ENCODE results near the gene ERBB4.

ERBB4 gene

GRCh38 chr2:211468877-211469663, 1069.5 kb downstream of the ERBB4 start:
- no peaks in the 10 kb centered on the region for H3K36me3 ChIP-seq (ENCODE audit: insufficient read depth, low read depth, low read length)
- no peaks in the 10 kb centered on the region for H3K27me3 ChIP-seq (ENCODE audit: insufficient read depth, low read length)
- H3K4me3 ChIP-seq (ENCODE audit: low read length): no peak overlapping the region
- no peak overlapping the region for H3K27ac ChIP-seq (ENCODE audit: low read length)
- peaks cover 14% of the 10 kb centered on the region; the same call in 1 of the 2 replicates for H3K4me1 ChIP-seq (ENCODE audit: insufficient read depth, low read length)
- H3K9me3 ChIP-seq (ENCODE audit: insufficient read depth, low read depth, low read length): no peaks in the 10 kb centered on the region
- H3K9ac ChIP-seq (ENCODE audit: low read depth, low read length): no peak overlapping the region

GRCh38 chr2:211468217-211468616, 1070.4 kb downstream of the ERBB4 start:
- no peak overlapping the region for H3K4me3 ChIP-seq (ENCODE audit: low read length)
- no peaks in the 10 kb centered on the region for H3K9me3 ChIP-seq (ENCODE audit: insufficient read depth, low read depth, low read length)
- no peaks in the 10 kb centered on the region for H3K27me3 ChIP-seq (ENCODE audit: insufficient read depth, low read length)
- peaks cover 16% of the 10 kb centered on the region; the same call in 1 of the 2 replicates for H3K4me1 ChIP-seq (ENCODE audit: insufficient read depth, low read length)
- no peak overlapping the region for H3K9ac ChIP-seq (ENCODE audit: low read depth, low read length)
- no peak overlapping the region for H3K27ac ChIP-seq (ENCODE audit: low read length)
- H3K36me3 ChIP-seq (ENCODE audit: insufficient read depth, low read depth, low read length): no peaks in the 10 kb centered on the region

GRCh38 chr2:211463397-211463796, 1075.2 kb downstream of the ERBB4 start:
- H3K9me3 ChIP-seq (ENCODE audit: insufficient read depth, low read depth, low read length): no peaks in the 10 kb centered on the region
- H3K36me3 ChIP-seq (ENCODE audit: insufficient read depth, low read depth, low read length): no peaks in the 10 kb centered on the region
- H3K9ac ChIP-seq (ENCODE audit: low read depth, low read length): no peak overlapping the region
- no peak overlapping the region for H3K27ac ChIP-seq (ENCODE audit: low read length)
- H3K4me1 ChIP-seq (ENCODE audit: insufficient read depth, low read length): peaks cover 6% of the 10 kb centered on the region; the same call in 1 of the 2 replicates
- no peaks in the 10 kb centered on the region for H3K27me3 ChIP-seq (ENCODE audit: insufficient read depth, low read length)
- no peak overlapping the region for H3K4me3 ChIP-seq (ENCODE audit: low read length)

GRCh38 chr2:211458974-211459373, 1079.6 kb downstream of the ERBB4 start:
- H3K4me1 ChIP-seq (ENCODE audit: insufficient read depth, low read length): peaks cover 5% of the 10 kb centered on the region; the same call in 1 of the 2 replicates
- no peak overlapping the region for H3K9ac ChIP-seq (ENCODE audit: low read depth, low read length)
- H3K9me3 ChIP-seq (ENCODE audit: insufficient read depth, low read depth, low read length): no peaks in the 10 kb centered on the region
- no peaks in the 10 kb centered on the region for H3K36me3 ChIP-seq (ENCODE audit: insufficient read depth, low read depth, low read length)
- H3K27me3 ChIP-seq (ENCODE audit: insufficient read depth, low read length): no peaks in the 10 kb centered on the region
- no peak overlapping the region for H3K4me3 ChIP-seq (ENCODE audit: low read length)
- H3K27ac ChIP-seq (ENCODE audit: low read length): no peak overlapping the region

- Histone ChIP-seq H3K4me1 (ENCODE audit: insufficient read depth, low read length) (no peaks in the 10 kb centered on the region), H3K9me3 (ENCODE audit: insufficient read depth, low read depth, low read length) (no peaks in the 10 kb centered on the region), H3K4me3 (ENCODE audit: low read length) (no peak overlapping the region), H3K27me3 (ENCODE audit: insufficient read depth, low read length) (no peaks in the 10 kb centered on the region), H3K9ac (ENCODE audit: low read depth, low read length) (no peak overlapping the region), H3K36me3 (ENCODE audit: insufficient read depth, low read depth, low read length) (no peaks in the 10 kb centered on the region), H3K27ac (ENCODE audit: low read length) (no peak overlapping the region)
Observed at GRCh38 chr2:211457325-211457724, 1081.3 kb downstream of the ERBB4 start.

- no peaks in the 10 kb centered on the region for H3K27me3 ChIP-seq (ENCODE audit: insufficient read depth, low read length)
- H3K9me3 ChIP-seq (ENCODE audit: insufficient read depth, low read depth, low read length): no peaks in the 10 kb centered on the region
- no peak overlapping the region for H3K4me3 ChIP-seq (ENCODE audit: low read length)
- H3K9ac ChIP-seq (ENCODE audit: low read depth, low read length): no peak overlapping the region
- no peak overlapping the region for H3K27ac ChIP-seq (ENCODE audit: low read length)
- no peaks in the 10 kb centered on the region for H3K36me3 ChIP-seq (ENCODE audit: insufficient read depth, low read depth, low read length)
- H3K4me1 ChIP-seq (ENCODE audit: insufficient read depth, low read length): no peaks in the 10 kb centered on the region
Observed at GRCh38 chr2:211455216-211455841, 1083.3 kb downstream of the ERBB4 start.

- H3K9ac ChIP-seq (ENCODE audit: low read depth, low read length): no peak overlapping the region
- H3K36me3 ChIP-seq (ENCODE audit: insufficient read depth, low read depth, low read length): no peaks in the 10 kb centered on the region
- no peak overlapping the region for H3K4me3 ChIP-seq (ENCODE audit: low read length)
- no peak overlapping the region for H3K27ac ChIP-seq (ENCODE audit: low read length)
- no peaks in the 10 kb centered on the region for H3K9me3 ChIP-seq (ENCODE audit: insufficient read depth, low read depth, low read length)
- H3K27me3 ChIP-seq (ENCODE audit: insufficient read depth, low read length): no peaks in the 10 kb centered on the region
- no peaks in the 10 kb centered on the region for H3K4me1 ChIP-seq (ENCODE audit: insufficient read depth, low read length)
Observed at GRCh38 chr2:211454679-211455078, 1083.9 kb downstream of the ERBB4 start.

- Histone ChIP-seq H3K27me3 (ENCODE audit: insufficient read depth, low read length) (no peaks in the 10 kb centered on the region), H3K9me3 (ENCODE audit: insufficient read depth, low read depth, low read length) (no peaks in the 10 kb centered on the region), H3K4me1 (ENCODE audit: insufficient read depth, low read length) (no peaks in the 10 kb centered on the region), H3K36me3 (ENCODE audit: insufficient read depth, low read depth, low read length) (no peaks in the 10 kb centered on the region), H3K27ac (ENCODE audit: low read length) (no peak overlapping the region), H3K9ac (ENCODE audit: low read depth, low read length) (no peak overlapping the region), H3K4me3 (ENCODE audit: low read length) (no peak overlapping the region)
Observed at GRCh38 chr2:211453311-211453887, 1085.2 kb downstream of the ERBB4 start.

- Histone ChIP-seq H3K9me3 (ENCODE audit: insufficient read depth, low read depth, low read length) (no peaks in the 10 kb centered on the region), H3K4me3 (ENCODE audit: low read length) (no peak overlapping the region), H3K9ac (ENCODE audit: low read depth, low read length) (no peak overlapping the region), H3K27ac (ENCODE audit: low read length) (no peak overlapping the region), H3K36me3 (ENCODE audit: insufficient read depth, low read depth, low read length) (no peaks in the 10 kb centered on the region), H3K4me1 (ENCODE audit: insufficient read depth, low read length) (no peaks in the 10 kb centered on the region), H3K27me3 (ENCODE audit: insufficient read depth, low read length) (no peaks in the 10 kb centered on the region)
Observed at GRCh38 chr2:211451642-211452041, 1087.0 kb downstream of the ERBB4 start.

- Histone ChIP-seq H3K4me1 (ENCODE audit: insufficient read depth, low read length) (no peaks in the 10 kb centered on the region), H3K9ac (ENCODE audit: low read depth, low read length) (no peak overlapping the region), H3K9me3 (ENCODE audit: insufficient read depth, low read depth, low read length) (no peaks in the 10 kb centered on the region), H3K27me3 (ENCODE audit: insufficient read depth, low read length) (no peaks in the 10 kb centered on the region), H3K4me3 (ENCODE audit: low read length) (no peak overlapping the region), H3K36me3 (ENCODE audit: insufficient read depth, low read depth, low read length) (no peaks in the 10 kb centered on the region), H3K27ac (ENCODE audit: low read length) (no peak overlapping the region)
Observed at GRCh38 chr2:211449819-211450218, 1088.8 kb downstream of the ERBB4 start.

GRCh38 chr2:211447548-211447947, 1091.1 kb downstream of the ERBB4 start:
- H3K27me3 ChIP-seq (ENCODE audit: insufficient read depth, low read length): no peaks in the 10 kb centered on the region
- H3K27ac ChIP-seq (ENCODE audit: low read length): no peak overlapping the region

GRCh38 chr2:211440107-211440506, 1098.5 kb downstream of the ERBB4 start:
- Histone ChIP-seq H3K9ac (ENCODE audit: low read depth, low read length) (no peak overlapping the region), H3K9me3 (ENCODE audit: insufficient read depth, low read depth, low read length) (no peaks in the 10 kb centered on the region), H3K4me1 (ENCODE audit: insufficient read depth, low read length) (no peaks in the 10 kb centered on the region; the same call in 1 of the 2 replicates), H3K27me3 (ENCODE audit: insufficient read depth, low read length) (no peaks in the 10 kb centered on the region), H3K4me3 (ENCODE audit: low read length) (no peak overlapping the region), H3K27ac (ENCODE audit: low read length) (no peak overlapping the region), H3K36me3 (ENCODE audit: insufficient read depth, low read depth, low read length) (no peaks in the 10 kb centered on the region)

More at GRCh38 chr2:211447548-211447947, 1091.1 kb downstream of the ERBB4 start:
- Histone ChIP-seq H3K36me3 (ENCODE audit: insufficient read depth, low read depth, low read length) (no peaks in the 10 kb centered on the region), H3K9ac (ENCODE audit: low read depth, low read length) (no peak overlapping the region), H3K9me3 (ENCODE audit: insufficient read depth, low read depth, low read length) (no peaks in the 10 kb centered on the region), H3K4me3 (ENCODE audit: low read length) (no peak overlapping the region), H3K4me1 (ENCODE audit: insufficient read depth, low read length) (no peaks in the 10 kb centered on the region)
